HG03135 (cell line): Measurements from ENCODE around the gene SLIT1.

Experiments used
- ATAC-seq: cut with Tn5 transposase; IDR thresholded peaks from one replicate; pipeline ENCODE4 v1.9.1; 2021; ENCODE audit warnings: mild to moderate bottlenecking, moderate library complexity; ENCODE audit not compliant: unreplicated experiment

SLIT1 gene

DNA sequence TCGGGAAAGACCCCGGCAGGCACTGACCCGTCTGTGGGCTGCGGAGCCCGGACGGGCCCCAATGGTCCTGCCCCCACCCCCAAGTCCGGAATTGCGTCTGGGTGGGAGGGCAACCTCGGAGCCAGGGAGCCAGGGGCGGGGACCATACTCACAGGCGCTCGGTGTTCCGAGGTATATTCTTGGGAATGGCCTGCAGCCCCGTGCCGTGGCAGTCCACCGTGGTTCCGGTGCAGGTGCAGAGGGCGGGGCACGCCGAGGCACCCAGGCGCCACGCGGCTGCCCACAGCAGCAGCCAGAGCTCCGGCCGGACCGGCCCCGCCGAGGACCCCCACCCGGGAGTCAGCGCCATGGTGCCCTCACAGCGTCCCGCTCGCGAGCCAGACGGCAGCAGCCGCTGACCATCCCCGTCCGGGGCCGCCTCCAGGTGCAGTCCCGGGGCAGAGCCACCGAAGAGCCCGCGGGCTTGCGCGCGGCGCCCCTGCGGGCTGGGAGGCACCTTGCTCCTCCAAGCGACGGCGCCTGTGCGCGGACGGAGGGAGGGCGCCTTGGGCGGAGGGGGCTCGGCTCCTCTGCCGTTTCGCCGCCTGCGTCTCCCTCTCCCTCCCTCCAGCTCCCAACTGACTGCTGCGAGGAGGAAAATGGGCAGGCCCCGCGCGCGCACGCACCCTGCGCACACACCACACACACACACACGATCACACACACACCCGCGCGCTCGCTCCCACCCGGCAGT is at the start of gene SLIT1:
Gene SLIT1 (minus strand): TSS at position 634 of the 733 bp plus-strand sequence. CDS start 285 bp downstream, at position 349.
- ATAC-seq = no peak

GRCh38 chr10:97235353-97235752 is 49.6 kb upstream of the SLIT1 start:
- ATAC-seq = no peak

DNA sequence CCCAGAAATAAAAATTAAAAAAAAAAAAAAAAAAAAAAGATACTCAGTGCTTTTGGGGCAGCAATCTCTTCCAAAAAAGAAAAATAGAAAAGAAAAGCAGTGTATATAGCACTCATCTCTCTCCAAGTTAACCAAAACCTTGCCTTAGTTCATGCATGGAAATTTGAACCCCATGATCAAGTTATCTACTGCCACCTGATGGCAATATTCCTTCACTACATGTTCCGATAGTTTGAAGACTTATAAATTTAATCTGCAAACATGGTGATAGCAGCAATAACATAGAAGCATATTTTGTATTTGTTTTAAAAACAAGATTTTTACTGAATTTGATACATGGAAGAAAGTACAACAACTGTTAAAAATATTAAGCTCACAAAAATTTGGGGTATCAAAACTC is 48.6 kb upstream of the SLIT1 start:
- no peak for ATAC-seq

DNA sequence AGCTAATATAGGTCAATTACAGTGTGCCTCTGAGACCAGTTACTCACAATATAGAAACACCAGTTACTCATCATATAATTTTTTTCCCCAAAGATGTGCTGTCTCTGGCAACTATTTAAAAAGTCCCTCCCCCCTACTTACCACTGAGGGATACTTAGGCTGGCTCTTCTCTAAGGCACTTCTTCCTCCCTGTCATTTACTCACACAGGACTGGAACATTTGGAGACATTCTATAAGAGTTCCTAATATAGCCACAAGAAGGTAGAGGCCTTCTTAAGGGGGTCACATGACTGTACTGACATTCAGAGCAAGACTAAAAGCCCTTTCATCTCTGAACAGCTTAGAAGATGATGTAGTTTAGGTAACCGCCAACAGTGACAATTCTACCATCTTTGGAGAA is 44.4 kb upstream of the SLIT1 start:
- ATAC-seq = no peak

DNA sequence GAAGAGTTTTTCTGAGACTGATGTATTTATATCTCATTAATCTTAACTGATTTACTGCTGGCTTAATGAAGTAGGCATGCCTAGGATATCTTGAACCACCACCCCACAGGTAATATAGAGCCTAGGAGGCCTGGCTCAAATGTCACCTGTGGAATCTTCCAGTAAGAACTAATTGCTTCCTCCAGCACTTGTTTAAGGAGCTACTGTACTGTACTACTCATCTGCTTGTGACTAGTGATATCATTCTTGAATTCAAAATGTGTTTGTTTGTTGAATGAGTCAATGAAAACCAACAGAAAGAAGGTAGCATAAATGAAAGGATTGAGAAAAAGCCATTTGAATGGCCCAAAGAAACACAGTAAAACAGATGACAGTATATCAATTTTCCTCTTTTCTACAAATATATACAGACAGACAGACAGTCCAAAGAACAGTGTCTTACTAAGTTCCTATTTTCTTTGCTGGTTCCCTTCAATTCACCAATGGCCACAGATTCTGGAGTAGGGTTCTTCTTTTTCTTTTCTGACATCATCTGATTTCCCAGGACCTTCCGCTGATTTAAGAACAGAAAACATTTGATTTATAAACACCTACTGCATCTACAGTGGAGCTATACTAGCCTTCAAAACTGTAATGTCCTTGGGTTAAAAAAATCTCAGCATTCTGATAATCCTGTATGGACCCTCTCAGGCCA is 43.7 kb upstream of the SLIT1 start:
- ATAC-seq = no peak

GRCh38 chr10:97228775-97229157 is 43.0 kb upstream of the SLIT1 start:
- ATAC-seq = no peak

- ATAC-seq = no peak
Measured at GRCh38 chr10:97228130-97228774, 42.5 kb upstream of the SLIT1 start.

GRCh38 chr10:97226398-97226797 is 40.6 kb upstream of the SLIT1 start:
- ATAC-seq = no peak

DNA sequence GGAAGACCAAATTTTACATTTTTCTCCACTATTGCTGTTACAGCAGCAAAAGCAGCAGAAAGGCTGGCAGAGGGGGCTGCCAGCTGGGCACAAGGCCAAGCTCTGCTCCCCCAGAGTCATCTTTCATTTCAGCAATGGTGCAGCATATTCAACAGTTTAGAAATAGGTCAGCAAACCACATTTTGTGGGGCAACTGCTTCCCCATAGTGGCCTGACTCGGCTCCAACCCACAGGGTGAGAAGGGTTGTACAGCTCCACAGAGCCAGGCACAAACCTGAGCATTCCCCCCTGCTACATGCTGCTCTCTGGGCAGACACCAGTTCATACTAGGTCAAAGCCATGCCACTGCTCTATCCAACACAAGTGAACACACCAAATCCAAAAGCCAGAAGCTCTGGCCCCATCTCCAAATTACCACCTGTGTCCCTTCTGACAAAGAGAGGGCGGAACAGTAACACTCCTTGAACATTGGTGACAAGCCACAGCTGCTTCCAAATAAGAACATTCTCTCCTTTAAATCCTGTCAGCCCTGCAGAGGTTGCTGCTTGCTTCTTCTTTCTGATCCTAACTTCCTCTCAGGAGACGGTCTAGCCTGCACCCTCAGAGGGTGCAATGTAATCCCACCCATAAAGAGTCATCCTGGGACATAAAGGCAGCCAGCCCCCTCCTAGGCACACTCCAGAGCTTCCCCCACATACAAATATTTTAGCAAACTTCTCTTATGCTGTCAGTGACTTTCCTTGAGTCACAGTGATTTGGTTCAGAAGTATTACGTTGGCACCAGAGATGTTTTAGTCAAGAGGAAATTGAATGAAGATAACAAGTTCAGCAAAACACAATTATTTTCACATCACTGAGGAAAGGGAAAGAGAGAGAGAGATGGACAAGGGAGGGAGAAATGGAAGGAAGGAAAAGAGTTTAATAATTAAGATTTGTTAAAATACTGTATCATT is 39.0 kb upstream of the SLIT1 start:
- no peak for ATAC-seq

DNA sequence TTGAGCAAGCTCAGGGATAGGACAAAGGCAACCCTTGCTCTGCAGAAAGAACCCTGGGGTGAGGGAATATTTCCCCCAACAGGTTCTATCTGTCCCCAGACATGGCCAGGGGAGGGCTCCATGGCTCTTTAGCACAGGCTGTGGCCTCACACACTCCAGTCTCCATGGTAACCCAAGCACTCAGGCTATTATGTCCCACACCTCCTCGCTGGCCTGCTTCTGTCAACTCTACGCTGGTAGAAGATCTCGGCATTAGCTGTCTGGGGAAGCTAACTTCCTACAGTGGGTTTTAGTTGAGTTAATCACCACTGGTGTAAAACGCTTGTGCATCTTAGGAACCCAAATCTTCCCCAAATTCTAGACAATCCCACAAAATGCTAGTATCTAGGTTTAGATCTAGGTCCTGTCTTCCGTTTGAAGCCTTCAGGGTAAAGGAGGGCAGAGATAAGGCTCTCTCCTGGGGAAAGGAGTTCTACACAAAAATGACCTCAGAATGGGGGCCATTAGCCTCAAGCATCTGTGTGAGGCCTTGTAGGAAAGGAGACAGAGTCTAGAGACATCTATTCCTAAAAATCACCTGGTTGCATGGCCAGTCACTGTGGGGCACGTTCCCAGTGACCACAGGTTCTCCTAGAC is 36.7 kb upstream of the SLIT1 start:
- no peak for ATAC-seq

- no peak for ATAC-seq
Measured at GRCh38 chr10:97220355-97220754, 34.6 kb upstream of the SLIT1 start.

- no peak for ATAC-seq
Measured at GRCh38 chr10:97217299-97217698, 31.5 kb upstream of the SLIT1 start.

- no peak for ATAC-seq
Measured at GRCh38 chr10:97215619-97216260, 30.0 kb upstream of the SLIT1 start.

DNA sequence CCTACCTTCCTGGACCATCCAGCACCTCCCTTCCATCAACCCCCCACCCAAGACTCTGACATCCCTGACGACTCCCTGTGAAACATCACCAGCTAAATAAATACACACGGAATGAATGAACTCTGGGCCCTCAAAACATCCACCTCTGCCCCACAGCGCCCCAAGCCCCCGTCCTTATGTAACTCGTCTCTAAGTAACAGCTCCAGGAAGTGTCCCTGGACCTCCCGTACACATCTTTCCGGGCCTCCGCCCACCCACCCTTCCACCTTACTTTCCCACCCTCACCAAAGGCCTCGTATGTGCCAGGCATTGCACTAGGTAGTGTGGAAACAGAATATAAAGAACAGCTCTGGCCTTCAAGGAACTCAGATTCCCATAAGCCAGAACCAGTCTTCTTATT is 27.7 kb upstream of the SLIT1 start:
- ATAC-seq = no peak

- no peak for ATAC-seq
Measured at GRCh38 chr10:97211229-97211628, 25.5 kb upstream of the SLIT1 start.

GRCh38 chr10:97210543-97210960 is 24.8 kb upstream of the SLIT1 start:
- no peak for ATAC-seq

DNA sequence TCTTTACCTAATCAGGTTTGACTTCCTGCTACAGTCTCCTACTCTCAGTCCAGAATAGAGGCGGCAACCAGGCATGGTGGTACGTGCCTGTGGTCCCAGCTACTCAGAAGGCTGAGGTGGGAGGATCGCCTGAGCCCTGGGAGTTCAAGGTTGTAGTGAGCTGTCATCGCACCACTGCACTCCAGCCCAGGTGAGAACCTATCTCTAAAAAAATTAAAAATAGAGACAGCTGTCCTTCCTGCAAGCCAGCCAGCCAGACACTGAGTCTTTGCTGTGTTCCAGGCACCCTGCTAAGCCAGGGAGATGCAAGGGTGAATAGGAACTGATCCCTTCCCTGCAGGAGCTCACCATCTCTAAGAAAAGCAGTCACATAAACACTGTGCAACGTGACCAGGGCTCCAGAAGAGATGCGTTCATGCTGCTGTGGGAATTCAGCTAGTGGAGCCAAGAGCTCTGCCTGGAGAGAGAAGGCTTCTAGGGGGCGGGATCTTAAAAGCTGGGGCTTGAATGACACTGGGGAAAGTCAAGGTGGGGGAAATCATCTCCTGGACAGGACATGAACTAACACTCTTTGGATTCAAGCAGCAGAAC is 22.1 kb upstream of the SLIT1 start:
- ATAC-seq = no peak

DNA sequence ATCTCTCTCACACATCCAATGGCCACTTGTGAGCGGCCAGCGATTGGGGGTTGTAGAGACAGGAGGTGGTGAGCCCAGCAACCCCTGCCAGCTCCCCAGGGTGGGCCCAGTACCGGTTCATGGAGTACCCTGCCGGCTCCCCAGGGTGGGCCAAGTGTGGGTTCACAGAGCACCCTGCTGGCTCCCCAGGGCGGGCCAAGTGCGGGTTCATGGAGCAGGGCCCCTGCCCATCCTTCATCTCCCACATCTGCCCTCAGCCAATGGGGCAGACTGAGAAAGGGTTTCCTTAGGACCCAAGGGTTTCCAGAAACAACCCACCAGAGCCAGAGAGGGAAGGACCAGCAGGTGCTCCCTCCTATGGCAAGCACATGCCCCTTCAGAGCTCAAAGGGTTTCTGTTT is 21.4 kb upstream of the SLIT1 start:
- no peak for ATAC-seq

GRCh38 chr10:97204826-97205679 is 19.3 kb upstream of the SLIT1 start:
- no peak for ATAC-seq
